GM21447 (cell line): ENCODE measurements around the gene METRNL.

ENCODE experiments used
- ATAC-seq: cut with Tn5 transposase; IDR thresholded peaks from one replicate; pipeline ENCODE4 v1.9.1; 2021; ENCODE audit not compliant: unreplicated experiment

Gene METRNL

DNA sequence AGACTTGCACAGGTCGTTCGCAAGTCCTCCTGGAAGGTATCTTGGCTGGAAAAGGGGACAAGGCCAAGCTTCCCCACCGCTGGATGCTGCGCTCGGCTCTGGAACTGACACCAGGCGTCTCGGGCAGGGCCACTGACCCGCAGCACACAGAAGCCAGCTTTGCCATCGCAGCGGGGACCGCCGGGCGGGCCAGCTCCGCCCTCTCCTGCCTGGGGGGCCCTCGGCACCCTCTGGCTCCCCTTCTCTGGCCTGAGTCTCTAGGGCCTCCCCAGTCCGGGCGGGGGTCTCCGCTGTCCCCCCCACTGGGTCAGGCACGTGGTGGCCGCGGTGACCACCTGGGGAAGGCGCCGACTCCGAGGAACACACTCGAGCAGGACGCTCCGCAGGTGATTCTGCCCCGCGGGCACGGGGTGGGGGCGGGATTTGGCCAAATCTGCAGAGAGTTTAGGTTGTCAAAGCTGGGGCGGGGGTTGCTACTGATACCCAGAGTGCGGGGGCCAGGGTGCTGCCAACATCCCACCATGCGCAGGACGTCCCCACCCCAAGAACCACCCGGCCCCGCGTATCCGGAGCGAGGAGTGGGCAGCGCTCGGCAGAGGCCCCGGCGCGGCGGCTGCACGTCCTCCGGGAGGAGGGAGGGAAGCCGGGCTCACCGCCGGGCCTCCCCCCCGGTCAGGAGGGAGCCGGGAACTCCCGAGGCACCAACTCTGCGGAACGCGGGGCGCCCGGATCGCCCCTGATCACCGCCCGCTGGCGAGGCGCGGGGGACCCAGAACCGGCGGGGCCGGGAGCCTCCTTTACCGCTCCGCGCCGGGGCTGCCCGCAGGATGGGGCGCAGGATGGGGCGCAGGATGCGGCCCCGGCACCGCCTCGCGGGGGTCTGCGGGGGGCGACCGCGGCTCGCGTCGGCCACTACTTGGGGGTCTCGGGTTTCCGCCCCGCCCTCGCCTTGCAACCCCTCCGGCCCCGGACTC is 744 bp upstream of the METRNL start:
- no peak for ATAC-seq

DNA sequence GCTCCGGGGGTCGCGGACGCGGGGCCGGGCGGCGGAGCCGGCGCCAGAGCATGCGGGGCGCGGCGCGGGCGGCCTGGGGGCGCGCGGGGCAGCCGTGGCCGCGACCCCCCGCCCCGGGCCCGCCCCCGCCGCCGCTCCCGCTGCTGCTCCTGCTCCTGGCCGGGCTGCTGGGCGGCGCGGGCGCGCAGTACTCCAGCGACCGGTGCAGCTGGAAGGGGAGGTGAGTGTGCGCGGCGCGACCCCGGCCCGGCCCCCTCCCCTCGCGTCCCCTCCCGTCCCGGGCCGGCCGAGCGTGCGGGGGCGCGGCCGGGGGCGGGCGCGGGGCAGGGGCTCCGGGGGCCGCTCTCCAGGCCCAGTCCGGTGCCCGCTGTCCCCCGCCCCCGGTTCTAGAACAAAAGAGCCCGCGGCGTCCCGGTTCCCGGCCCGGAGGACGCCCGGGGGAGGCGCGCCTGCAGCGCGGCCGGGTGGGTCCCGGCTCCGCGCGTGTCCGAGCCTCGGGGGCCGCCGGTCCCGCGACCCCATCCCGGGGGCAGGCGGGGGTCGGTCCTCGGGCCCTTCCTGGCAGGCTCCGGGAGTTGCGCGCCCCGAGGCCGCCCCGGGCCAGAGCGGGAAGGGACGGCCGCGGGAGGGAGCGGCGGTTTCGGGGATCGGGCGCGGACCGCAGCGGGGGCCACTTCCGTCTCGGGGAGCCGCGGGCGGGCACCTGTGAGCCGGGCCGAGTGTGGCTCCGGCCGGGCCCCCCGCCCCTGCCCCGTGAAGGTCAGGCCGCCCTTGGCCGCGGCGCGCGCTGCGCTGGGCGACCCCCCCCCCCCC is 563 bp downstream of the METRNL start:
- ATAC-seq: no peak

DNA sequence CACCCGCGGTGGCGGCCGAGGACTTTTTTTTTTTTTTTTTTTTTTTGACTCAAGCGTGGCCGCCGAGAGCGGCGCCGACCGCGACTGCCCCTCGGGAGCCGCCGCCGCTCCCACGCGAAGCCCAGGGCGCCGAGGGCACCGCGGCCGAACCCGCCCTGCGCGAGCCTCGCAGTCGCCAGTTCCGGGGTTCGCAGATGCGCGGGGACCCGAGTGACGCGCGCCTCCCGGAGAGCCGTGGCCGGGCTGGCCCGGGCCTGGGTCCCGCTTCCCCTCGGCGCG is 1.1 kb downstream of the METRNL start:
- ATAC-seq: no peak

DNA sequence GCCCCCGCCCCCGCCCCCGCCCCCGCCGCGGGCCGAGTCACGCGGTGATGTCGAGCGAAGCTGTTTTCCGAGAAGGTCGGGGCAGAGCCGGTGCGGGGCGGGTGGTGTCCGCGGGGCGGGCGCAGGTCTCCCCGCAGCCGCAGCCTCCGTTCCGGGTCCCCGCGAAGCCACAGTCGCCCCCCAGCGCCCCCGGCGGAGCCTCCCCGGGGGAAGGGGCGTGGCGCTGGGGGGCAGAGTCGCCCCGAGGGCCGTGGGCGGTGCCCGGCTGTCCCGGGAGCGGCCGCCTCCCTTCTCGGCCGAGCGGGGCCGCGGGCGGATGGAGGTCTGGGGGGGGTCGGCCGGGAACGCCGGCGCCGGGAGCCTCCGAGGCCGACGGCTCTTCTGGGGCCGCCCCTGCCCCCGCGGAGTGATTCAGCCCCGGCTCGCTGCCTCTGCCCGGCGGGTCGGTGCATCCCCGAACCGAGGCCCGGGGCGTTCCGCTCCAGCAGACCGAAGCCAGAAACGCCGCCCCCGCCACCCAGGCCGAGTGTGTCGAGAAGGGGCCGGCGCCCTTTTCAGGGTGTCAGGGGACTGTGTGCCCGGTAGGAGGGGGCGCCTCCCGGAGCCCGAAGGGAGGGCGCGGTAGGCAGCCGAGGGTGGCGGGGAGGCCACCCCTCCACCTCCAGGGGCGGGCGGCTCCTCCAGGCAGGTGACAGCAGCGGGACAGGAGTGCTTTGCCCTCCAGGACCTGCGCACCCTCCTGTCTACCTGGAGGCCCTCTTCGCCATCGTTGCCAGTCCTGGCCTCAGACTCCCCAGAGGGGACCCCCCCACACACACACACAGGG is 1.7 kb downstream of the METRNL start:
- ATAC-seq: no peak

DNA sequence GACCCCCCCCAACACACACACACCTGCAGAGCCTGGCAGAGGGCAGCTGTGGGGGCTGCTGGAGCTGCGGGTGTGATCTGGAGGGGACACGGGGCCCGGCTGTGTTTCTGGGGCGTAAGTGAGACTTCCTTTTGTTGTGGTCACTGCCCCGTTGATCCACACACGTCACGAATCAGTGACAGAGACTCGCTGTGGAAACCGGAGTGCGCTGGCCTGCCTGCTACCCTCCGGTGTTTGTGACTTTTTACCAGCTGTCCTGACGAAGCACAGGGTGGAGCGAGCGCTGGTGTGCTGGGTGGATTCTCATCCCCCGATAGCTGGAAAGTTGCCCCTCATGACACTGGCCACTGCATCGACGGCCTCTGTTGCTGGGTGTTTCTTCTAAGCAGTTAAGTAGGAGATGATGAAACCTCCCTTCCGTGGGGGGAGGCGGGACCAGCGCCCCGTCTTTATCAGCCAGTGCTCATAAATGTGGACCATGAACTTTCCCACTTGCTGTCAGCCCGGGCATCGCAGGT is 2.3 kb downstream of the METRNL start:
- no peak for ATAC-seq

DNA sequence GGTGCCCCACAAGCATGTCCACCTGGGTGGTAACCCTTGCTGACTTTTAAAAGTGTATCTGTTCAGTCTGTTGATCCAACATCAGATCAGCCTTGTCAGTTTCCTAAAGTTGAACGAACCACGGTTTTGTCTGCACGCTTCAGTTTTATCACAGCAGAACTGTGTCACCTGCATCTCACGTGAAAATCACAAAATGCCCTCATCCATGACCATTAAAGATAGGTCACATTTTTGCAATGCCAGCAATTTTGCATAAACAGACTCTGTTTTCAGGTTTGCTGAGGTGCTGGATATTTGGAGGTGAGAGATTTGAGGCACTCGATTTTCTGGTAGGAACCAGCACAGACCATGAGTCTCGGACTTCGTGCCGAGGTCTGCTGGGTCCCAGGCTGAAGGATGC is 3.0 kb downstream of the METRNL start:
- no peak for ATAC-seq

DNA sequence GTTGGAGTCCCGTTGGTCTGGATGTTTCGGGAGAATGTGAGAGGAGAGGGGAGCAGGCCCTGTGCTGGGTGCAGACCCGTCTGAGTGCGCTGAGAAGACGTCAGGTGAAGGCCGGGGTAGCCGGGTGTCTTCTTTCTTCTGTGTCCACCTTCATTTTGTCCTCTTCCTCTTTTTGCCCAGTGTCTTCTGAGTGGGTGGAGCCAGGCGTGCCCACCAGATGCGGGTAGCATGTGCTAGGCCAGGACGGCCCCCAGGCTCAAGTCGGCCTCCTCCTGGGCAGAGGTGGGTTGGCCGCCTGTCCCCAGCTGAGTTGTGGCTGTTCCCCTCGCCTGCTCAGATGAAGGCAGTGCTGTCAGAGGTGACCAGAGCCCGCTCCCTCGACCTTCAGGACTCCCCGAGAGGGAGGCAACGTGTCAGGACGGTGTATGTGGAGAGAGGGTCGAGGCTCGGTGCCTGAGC is 3.5 kb downstream of the METRNL start:
- ATAC-seq: no peak

DNA sequence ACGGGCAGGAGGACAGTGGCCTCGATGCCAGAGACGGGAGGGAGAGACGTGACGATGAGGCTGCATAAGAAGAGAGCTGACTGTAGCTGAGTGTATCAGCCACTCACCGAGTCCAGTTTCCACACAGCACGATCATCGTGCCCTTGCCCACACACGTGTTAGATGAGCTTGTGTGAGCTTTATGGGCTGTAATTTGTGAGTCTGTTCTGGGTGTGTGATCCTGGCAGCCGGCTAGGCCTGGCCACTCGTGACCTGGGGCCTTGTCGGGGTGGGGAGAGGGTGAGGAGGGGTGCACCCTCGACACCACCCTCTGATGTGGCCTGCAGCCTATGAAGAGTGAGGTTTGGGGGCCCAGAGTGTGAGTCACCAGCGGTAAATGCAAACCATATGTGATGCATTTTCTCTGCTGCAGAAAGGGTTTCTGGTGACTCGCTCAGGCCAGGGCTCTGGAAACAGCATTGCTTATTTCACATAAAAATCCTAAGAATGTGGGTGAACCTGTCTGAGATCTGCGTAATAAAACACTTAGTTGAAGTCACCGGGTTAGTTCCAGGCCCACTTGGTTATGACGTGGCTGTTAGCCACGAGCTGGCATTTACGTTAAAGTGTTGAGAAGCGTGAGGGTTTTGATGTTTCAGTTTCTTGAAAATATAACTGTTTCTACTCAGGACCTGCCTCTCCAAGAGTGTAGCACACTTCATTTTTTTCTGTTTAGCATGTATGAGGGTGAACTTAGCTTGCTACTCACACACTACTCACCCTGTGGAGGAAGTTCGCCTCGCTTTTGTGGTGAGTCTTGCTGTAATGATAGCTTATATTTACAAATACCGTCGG is 4.2 kb downstream of the METRNL start:
- ATAC-seq: no peak

DNA sequence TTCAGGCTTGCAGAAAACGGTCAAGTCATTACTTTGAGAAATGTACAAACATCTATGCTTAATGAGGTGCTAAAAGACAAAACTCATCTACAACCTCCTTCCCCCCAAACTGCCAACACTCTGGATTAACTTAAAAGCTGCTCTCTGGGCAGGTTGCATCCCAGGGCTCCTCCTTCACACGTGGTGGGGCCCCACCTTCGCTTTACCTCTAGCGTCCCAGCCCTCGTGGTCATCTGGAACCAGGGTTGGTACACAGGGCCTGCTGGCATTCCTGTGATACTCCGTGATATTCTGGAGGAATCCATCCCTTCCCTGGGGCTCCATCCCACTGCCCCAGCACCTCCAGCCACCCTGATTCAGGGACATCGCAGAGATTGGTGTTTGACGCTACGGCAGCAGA is 4.8 kb downstream of the METRNL start:
- no peak for ATAC-seq

DNA sequence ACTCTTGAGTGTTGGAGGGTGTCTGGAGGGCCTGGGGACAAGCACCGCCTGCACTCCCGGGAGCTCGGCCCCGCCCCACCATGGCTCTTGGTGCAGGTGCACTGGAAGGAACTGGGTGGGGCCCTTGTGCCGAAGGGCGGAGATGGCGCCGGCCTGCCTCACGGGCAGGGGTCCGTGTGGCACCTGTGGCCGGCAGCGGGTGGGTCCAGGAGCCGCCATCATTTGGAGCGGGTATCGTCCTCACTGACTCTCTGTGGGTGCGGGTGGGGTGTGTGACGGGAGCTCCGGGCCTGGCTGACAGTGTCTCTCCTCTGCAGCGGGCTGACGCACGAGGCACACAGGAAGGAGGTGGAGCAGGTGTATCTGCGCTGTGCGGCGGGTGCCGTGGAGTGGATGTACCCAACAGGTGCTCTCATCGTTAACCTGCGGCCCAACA is 5.2 kb downstream of the METRNL start:
- ATAC-seq: no peak

DNA sequence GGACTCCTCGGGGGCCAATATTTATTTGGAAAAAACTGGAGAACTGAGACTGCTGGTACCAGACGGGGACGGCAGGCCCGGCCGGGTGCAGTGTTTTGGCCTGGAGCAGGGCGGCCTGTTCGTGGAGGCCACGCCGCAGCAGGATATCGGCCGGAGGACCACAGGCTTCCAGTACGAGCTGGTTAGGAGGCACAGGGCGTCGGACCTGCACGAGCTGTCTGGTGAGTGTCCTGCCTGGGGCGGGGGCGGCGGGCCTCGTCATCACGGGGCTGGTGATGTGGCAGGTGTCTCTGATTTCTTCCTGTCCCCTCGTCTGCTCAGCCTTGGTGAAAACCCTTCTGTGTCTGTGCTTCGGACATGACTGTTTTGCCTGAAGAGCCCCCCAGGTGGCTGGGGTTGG is 5.7 kb downstream of the METRNL start:
- no peak for ATAC-seq

DNA sequence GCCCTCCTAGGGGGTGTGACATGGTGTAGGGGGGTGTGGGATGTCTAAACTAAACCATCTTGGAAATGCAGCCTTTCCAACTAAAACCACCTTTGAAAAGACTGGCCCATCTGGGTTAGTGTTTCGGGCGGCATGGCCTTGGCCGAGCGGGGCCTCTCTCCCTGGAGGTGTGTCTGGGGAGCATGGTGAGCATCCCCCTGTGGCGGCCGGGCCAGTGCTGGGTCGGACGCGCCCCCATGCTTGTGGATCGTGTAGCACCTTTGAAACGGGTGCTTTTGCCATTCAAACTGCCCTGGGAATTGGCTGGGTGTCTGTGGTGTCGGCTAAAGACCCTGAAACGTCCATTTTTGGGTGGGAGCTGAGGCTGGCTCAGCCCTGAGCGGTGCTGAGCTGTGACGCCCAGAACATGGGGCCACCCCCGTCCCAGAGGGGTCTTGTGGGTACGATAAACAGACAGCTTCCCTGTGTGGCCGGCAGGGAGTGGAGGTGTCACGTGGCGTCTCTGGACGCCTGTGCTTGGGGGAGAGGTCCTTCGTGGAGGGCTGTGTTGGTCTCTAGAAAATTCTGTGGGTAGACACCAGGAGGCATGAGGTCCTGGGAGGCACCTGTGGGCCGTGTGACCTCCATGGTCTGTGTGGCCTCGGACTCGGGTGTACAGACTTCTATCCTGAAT is 6.3 kb downstream of the METRNL start:
- no peak for ATAC-seq

DNA sequence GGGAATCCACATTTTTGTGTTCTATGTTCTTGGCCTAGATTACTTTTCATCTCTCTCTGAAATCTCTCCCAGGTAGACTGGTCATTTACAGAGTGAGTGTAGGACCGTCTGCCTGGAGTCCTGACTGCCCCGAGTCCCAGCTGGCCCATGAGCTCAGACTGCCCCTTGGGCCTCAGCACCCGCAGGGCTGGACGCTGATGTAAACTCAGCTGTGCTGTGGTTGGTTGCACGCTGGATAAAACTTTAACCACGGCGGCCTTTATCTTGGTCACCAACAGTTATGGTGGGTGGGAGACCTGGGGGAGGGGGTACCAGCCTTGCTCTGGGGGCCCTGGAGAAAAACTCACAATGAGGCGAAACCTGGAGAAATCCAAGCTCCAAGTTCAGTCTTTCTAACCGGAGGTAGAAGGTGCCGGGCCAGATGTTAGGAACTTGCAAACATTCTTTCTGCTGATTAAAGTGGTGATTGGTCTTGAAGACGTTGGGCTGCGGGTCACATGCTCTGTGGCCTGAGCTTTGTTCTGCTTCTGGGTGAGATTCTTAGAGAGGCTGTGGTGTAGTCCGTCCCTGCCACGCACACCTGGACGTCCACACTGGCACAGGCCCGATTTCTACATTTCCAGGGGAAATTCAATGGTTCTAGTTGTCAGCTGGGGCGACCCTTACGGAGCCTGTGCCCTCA is 6.9 kb downstream of the METRNL start:
- ATAC-seq: no peak

DNA sequence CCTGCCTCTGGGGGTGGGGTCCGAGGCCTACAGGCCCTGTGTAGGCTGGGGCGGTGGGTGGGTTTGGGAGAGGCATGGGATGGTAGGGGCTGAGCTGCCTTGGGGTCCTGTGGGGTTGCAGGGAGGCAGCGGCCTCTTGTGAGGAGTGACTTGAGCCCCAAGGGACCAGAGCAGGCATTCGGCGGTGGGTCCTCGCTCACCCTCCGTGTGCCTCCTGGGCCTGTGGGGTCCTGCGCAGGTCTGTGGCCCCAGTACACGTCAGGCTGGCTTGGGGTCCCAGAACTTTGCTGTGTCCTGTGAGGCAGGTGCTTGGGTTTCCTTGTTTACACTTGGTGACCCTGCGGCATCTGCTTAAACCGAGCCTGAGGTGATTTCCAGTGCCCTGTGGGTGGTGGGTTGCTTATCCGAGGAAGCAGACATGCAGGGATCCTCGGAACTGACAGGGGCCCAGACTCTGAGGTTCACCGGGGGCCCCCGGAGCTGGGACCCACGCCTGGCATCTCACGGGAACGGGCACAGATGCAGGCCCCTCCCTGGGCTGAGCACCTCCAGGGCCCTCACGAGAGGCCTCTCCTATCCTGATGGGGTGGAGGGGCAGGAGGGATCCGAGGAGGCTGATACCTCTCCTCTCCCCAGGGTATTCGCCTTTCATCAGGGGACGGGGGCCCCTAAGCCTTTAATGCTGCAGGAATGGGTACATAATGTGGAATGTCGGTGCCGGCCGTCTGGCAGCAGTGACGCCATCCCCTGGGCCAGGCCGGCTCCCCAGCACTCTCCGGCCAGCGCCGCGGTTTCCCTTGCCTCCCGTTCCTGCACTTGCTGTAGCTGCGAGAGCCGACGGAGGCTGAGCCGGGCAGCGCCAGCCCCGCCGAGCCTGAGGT is 7.7 kb downstream of the METRNL start:
- no peak for ATAC-seq

DNA sequence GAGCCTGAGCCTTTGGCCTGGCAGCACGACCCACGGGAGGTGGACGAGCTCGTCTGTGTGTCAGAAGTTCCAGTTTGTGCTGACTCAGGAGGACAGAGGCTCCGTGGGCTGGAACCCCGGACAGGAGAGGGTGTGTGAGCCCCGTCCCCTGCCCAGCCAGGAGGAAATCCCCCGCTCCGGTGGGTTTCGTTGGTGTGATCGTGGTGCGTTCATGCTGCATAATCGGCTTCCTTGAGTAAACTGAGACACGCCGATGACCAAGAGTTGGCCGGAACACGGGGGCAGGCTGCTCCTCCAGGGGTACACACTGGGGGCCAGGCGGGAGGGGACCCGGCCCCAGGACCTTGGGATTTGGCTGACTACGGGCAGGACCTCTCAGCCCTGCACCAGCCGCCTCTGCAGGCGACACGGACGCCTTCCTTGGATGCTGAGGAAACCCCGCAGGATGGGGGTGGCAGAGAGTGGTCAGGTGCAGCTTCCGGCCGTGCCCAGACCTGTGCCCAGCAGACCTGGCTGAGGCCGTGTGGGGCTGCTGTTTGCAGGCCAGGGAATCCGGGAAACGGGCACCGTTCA is 8.5 kb downstream of the METRNL start:
- ATAC-seq: no peak

DNA sequence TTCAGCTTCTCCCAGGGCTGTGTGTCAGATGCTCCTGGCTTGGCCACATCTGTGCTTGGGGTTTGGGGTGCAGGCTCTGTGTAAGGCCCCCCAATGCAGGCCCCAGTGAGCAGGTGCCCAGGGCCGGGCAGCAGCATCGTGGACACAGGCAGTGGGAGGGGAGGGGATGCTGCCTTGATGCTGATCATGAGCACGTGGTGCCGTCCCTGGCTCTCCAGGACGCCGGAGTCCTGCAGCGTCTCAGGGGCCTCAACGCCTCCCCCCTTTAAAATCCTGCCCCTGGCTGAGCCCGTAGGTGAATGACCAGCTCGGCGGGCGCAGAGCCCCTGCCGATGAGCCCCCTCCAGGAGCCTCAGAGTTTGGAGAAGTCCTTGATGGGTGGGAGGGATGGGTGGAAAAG is 9.0 kb downstream of the METRNL start:
- no peak for ATAC-seq

DNA sequence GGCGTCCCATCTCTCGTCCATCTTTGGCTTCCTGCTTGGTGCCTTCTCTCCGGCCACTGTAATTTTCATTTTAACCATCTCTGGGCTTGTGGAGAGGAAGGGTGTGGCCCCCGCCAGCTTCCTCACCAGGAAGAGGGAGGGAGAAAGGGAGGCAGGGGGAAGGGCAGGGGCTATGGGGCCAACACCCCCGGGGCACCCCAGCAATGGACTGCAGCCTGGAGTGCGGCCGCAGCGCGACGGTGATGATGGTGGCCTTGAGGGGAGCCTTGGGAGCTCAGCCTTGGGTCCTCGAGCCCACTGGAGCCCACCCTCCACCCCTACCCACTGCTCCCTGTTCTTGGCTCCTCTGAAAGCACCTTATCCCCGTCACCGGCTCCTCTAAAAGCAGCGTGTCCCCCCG is 9.5 kb downstream of the METRNL start:
- ATAC-seq: no peak
